Mucosa of rectum (tissue), 2 donors: Measurements from ENCODE around the gene ZDHHC11.
A peak's percentile ranks its signal among the peaks of the same experiment; 100 is the strongest.
"Not testable (repeated sequence)": the region's sequence is repeated elsewhere in the genome, so short reads cannot be mapped to it uniquely, and the experiment has no call there.

Experiments used
- H3K27ac ChIP-seq, 2 donors: one replicate each; pipeline ENCODE4 v1.7.0; 2013; ENCODE audit warnings: inconsistent platforms in 2 of 2, low read depth in 2 of 2, low read length in 2 of 2
- H3K27me3 ChIP-seq, 2 donors: one replicate each; pipeline ENCODE4 v1.7.0; 2013; ENCODE audit warnings: low read length in 2 of 2; ENCODE audit not compliant: control insufficient read depth in 2 of 2, insufficient read depth in 2 of 2
- H3K36me3 ChIP-seq, 2 donors: one replicate each; pipeline ENCODE4 v1.7.0; 2013; ENCODE audit warnings: low read length in 2 of 2; ENCODE audit not compliant: control insufficient read depth in 2 of 2, insufficient read depth in 2 of 2
- H3K4me1 ChIP-seq, 2 donors: one replicate each; pipeline ENCODE4 v1.7.0; 2013; ENCODE audit warnings: low read length in 2 of 2, mild to moderate bottlenecking in 1 of 2; ENCODE audit not compliant: control insufficient read depth in 2 of 2, insufficient read depth in 2 of 2
- H3K4me3 ChIP-seq, 2 donors: one replicate each; pipeline ENCODE4 v1.7.0; 2013; ENCODE audit warnings: low read length in 2 of 2
- H3K9ac ChIP-seq, 2 donors: one replicate each; pipeline ENCODE4 v1.7.0; 2013; ENCODE audit warnings: low read length in 2 of 2, low read depth in 1 of 2, mild to moderate bottlenecking in 1 of 2
- H3K9me3 ChIP-seq, 2 donors: one replicate each; pipeline ENCODE4 v1.7.0; 2013; ENCODE audit warnings: low read length in 2 of 2; ENCODE audit not compliant: control insufficient read depth in 2 of 2
- donor health status: healthy.
- donor health status: Normal muscosa, but diverticular disease.

The ZDHHC11 gene

GRCh38 chr5:784428-785177 is 66.2 kb downstream of the ZDHHC11 start, which contains the start of gene ZDHHC11B:
Gene ZDHHC11B (minus strand): TSS chr5:784729. CDS start chr5:766919, 17,810 bp downstream.
- H3K36me3 ChIP-seq, H3K27ac ChIP-seq, H3K4me1 ChIP-seq, H3K9me3 ChIP-seq, H3K27me3 ChIP-seq: not testable (repeated sequence)
- peak within 1 kb of the TSS; percentile 61 to 66 for H3K4me3 ChIP-seq
- peak within 1 kb of the TSS; percentile 6 to 64 for H3K9ac ChIP-seq

DNA sequence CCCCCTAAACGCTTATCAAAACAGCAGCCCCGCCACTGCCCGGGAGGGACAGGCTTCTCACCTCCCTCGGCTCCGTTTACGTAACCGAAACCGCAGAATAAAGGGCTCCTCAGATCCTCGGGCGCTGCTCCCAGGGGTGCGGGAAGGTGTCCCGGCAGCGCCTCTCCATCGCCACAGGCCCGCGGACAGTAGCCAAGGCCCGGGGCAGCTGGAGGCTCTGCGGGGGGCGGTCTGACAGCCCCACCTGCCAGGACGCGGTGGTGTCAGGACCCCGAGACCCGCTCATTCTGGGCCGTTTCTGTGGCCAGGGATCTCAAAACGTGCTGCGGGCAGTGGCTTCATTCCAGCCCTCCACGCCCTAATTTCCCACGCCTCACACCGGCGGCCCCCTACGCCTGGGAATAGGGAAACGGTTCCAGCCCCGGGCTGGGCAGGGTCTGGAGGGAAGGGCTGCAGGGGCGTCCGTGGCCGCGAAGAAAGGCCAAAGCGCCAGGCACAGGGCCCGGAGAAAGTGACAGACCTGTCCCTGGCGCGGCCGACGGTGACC is 66.8 kb downstream of the ZDHHC11 start:
- Histone ChIP-seq H3K4me3 (peak overlapping the region; percentile 61 to 66), H3K9ac (peak overlapping the region; percentile 6 to 64)
- H3K36me3 ChIP-seq, H3K9me3 ChIP-seq, H3K27ac ChIP-seq, H3K4me1 ChIP-seq, H3K27me3 ChIP-seq: not testable (repeated sequence)

DNA sequence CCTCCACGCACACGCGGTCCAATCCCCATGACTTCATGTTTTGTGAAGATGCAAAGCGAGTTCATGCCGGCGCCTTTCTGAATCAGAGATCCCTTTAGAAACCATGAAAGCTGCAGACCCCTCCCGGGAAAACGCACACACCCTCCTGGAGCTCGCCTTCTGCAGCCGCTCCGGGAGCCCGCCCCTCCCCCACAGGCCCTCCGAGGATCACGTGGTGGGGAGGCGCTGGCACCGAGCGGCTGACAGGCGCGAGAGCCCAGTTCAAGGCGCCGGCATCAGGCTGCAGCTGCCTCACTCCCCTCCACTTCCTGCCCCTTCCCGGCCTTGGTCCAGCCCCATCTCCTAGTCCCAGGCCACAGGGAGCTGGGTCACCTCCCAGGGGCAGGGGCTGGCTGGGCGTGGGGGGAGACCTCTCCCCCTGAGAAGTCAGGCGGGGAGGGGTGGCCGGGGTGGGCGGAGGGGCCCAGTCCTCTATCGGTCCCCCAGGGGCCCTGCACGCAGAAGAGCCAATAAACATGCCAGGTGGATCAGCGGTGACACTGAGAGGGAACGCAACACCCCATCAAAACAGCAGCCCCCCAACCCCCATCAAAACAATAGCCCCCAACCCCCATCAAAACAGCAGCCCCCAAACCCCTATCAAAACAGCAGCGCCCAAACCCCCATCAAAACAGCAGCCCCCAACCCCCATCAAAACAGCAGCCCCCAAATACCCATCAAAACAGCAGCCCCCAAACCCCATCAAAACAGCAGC is 67.6 kb downstream of the ZDHHC11 start:
- H3K27me3 ChIP-seq, H3K9ac ChIP-seq, H3K27ac ChIP-seq, H3K36me3 ChIP-seq, H3K4me1 ChIP-seq, H3K9me3 ChIP-seq: not testable (repeated sequence)
- H3K4me3 ChIP-seq: peak overlapping the region in 1 of 2 donors; percentile 61

GRCh38 chr5:782356-782755 is 68.4 kb downstream of the ZDHHC11 start:
- not testable (repeated sequence) for H3K27ac ChIP-seq, H3K9me3 ChIP-seq, H3K4me1 ChIP-seq, H3K27me3 ChIP-seq, H3K9ac ChIP-seq, H3K36me3 ChIP-seq, H3K4me3 ChIP-seq

- not testable (repeated sequence) for H3K27me3 ChIP-seq, H3K4me3 ChIP-seq, H3K4me1 ChIP-seq, H3K9me3 ChIP-seq, H3K27ac ChIP-seq, H3K36me3 ChIP-seq, H3K9ac ChIP-seq
Measured at GRCh38 chr5:780571-780970, 70.2 kb downstream of the ZDHHC11 start.

DNA sequence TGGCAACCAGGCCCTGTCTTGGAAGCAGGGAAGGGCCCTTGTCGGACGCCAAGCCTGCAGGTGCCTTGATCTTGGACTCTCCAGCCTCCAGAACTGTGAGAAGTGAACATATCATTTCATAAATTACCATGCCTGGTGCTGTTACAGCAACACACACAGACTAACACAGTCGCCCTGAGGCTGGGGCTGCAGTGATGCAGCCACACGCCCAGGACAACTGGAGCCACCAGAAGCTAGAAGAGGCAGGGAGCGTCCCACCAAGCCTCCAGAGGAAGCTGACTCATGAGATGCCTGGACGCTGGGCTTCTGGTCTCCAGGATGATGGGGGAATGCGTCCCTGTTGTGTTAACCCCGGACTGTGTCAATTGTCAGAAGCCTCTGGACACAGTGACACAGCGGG is 71.8 kb downstream of the ZDHHC11 start:
- H3K9me3 ChIP-seq, H3K4me3 ChIP-seq, H3K36me3 ChIP-seq, H3K27ac ChIP-seq, H3K9ac ChIP-seq, H3K4me1 ChIP-seq, H3K27me3 ChIP-seq: not testable (repeated sequence)

- H3K27me3 ChIP-seq, H3K4me3 ChIP-seq, H3K27ac ChIP-seq, H3K36me3 ChIP-seq, H3K9me3 ChIP-seq, H3K9ac ChIP-seq, H3K4me1 ChIP-seq: not testable (repeated sequence)
Measured at GRCh38 chr5:778421-778820, 72.4 kb downstream of the ZDHHC11 start.

DNA sequence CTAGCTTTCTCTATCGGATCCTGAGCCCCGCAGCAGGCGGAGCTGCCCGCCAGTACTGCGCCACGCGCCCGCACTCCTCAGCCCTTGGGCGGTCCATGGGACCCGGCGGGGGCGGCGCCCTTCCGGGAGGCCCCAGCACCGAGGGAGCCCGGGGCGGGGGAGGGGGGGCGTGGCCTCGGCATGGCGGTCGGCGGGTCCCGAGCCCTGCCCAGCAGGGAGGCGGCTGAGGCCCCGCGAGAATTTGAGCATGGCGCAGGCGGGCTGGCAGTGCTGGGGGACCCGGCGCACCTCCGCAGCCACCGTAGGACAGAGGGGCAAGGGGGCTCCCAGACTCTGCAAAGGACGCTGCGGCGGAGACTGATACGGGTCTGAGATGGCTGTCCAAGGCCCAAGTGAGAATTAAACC is 73.0 kb downstream of the ZDHHC11 start:
- Histone ChIP-seq H3K9me3 (no peaks in the 10 kb centered on the region), H3K4me1 (no peaks in the 10 kb centered on the region), H3K27ac (no peak overlapping the region), H3K36me3 (no peaks in the 10 kb centered on the region), H3K27me3 (no peaks in the 10 kb centered on the region), H3K9ac (no peak overlapping the region), H3K4me3 (no peak overlapping the region)

DNA sequence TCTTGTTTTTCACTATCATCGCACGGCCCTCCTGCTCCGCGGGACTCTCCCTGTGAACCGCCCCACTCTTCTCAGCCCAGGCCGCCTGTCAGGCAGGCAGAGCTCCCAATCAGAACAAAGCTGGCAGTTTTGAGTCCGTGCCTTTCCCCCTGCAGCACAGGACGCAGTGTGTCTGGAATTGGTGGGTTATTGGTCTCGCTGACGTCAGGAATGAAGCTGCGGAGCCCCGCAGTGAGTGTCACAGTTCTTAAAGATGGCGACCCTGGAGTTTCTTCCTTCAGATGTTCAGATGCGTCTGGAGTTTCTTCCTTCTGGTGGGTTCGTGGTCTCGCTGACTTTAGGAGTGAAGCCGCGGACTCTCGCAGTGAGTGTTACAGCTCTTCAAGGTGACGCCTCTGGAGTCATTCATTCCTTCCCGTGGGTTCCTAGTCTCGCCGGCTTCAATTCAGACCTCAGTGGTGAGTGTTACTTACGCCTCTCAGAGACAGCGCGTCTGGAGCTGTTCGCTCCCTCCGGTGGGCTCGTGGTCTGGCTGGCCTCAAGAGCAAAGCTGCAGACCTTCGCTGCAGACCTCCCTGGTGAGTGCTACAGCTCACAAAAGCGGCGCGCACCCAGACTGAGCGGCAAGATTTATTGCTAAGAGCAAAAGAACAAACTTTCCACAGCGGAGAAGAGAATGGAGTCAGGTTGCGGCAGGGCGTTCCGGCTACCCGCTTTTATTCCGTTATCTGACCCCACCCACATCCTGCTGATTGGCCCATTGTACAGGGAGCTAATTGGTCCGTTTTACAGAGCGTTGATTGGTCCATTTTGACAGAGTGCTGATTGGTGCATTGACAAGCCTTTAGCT is 73.7 kb downstream of the ZDHHC11 start:
- H3K9me3 ChIP-seq: no peaks in the 10 kb centered on the region
- H3K36me3 ChIP-seq: no peaks in the 10 kb centered on the region
- peak overlapping the region in 1 of 2 donors; percentile 0 for H3K4me3 ChIP-seq
- no peak overlapping the region for H3K9ac ChIP-seq
- H3K4me1 ChIP-seq: no peaks in the 10 kb centered on the region
- H3K27ac ChIP-seq: no peak overlapping the region
- H3K27me3 ChIP-seq: no peaks in the 10 kb centered on the region
